Esophagus muscularis mucosa (tissue), 4 donors: Measurements from ENCODE around the gene CBFA2T2.

Source experiments
- CTCF ChIP-seq, 3 experiments: fragments of 200-600 bp in 2 of 3; fragments of 450-650 bp in 1 of 3; sonication (generic) in 2 of 3; IDR thresholded peaks; one replicate each; pipeline ENCODE4 v1.5.1; 2017 to 2019; ENCODE audit warnings: antibody characterized with exemption in 3 of 3, mild to moderate bottlenecking in 2 of 3, moderate library complexity in 1 of 3
- EP300 ChIP-seq: sonication (generic); formaldehyde crosslinking; IDR thresholded peaks from one replicate; pipeline ENCODE4 v1.6.1; 2017; ENCODE audit warnings: antibody characterized with exemption
- POLR2A ChIP-seq: fragments of 450-650 bp; IDR thresholded peaks from one replicate; pipeline ENCODE4 v1.6.1; 2017; ENCODE audit warnings: antibody characterized with exemption, moderate library complexity, mild to moderate bottlenecking, low read depth
- POLR2AphosphoS5 ChIP-seq, 2 donors: sonication (generic); formaldehyde crosslinking; IDR thresholded peaks; one replicate each; pipeline ENCODE4 v1.6.1; 2017; ENCODE audit warnings: antibody characterized with exemption in 2 of 2

- no peak for TF ChIP-seq POLR2A
- no peak for TF ChIP-seq CTCF (IDR thresholded peaks at IDR 0.05)
- no peak for TF ChIP-seq EP300
- TF ChIP-seq POLR2AphosphoS5 (IDR thresholded peaks at IDR 0.05) = no peak
Measured at GRCh38 chr20:33687370-33687915, 197.5 kb downstream of the CBFA2T2 start.
